HepG2 (cell line): ENCODE data around the gene RHBDF2. TPM values are rescaled to one million over a fixed set of nuclear protein-coding genes. Genes with fewer than 3 reads are reported as not detected.

ENCODE experiments used
- HMG20B ChIP-seq: conservative IDR thresholded peaks from 2 replicates; pipeline ENCODE4 v1.6.1; 2016; ENCODE audit warnings: missing genetic modification reagents, missing compliant biosample characterization
- KDM5A ChIP-seq: fragments of 200-600 bp; sonication (generic); IDR thresholded peaks from 2 replicates; pipeline ENCODE4 v1.7.0; 2018; ENCODE audit warnings: antibody characterized with exemption, mild to moderate bottlenecking, low read length, borderline replicate concordance
- NFE2L2 ChIP-seq: fragments of 150-350 bp; IDR thresholded peaks from 2 replicates; pipeline ENCODE4 v1.6.1; 2014; ENCODE audit warnings: low read length
- SP140L ChIP-seq: sonication (generic); formaldehyde crosslinking; IDR thresholded peaks from 2 replicates; pipeline ENCODE4 v1.4.0; 2020; ENCODE audit warnings: missing genetic modification reagents, borderline replicate concordance
- TMF1 ChIP-seq: sonication (generic); formaldehyde crosslinking; IDR thresholded peaks from 2 replicates; pipeline ENCODE4 v1.8.1; 2022; ENCODE audit warnings: low read depth, missing genetic modification reagents
- YY1 ChIP-seq: IDR thresholded peaks from 2 replicates; pipeline ENCODE4 v1.6.1; 2011; ENCODE audit warnings: low read length, low read depth, moderate library complexity, mild to moderate bottlenecking; ENCODE audit not compliant: insufficient read depth, insufficient replicate concordance
- ZNF205 ChIP-seq: IDR thresholded peaks from 2 replicates; pipeline ENCODE4 v1.6.1; 2018; ENCODE audit warnings: missing biosample characterization, missing genetic modification reagents
- ZNF605 ChIP-seq: sonication (generic); formaldehyde crosslinking; IDR thresholded peaks from 2 replicates; pipeline ENCODE4 v1.8.0; 2022; ENCODE audit warnings: mild to moderate bottlenecking, missing genetic modification reagents
- polyA plus RNA-seq, 8 experiments: library from polyadenylated mRNA; depleted of rRNA in 3 of 8; stranded (reverse) in 7 of 8; unstranded in 1 of 8; fragments of >200 nt; fragmentation: Illumina TruSeq in 4 of 8; extraction: Trizol in 4 of 8; gene quantifications; 2 replicates each; pipeline versions ENCODE4 v1.2.1 to v1.2.3, GENCODE V29; 2011 to 2016; ENCODE audit warnings: low read depth in 4 of 8, missing spikeins in 1 of 8, mixed read lengths in 1 of 8; ENCODE audit not compliant: insufficient read depth in 1 of 8
- total RNA-seq, 5 experiments: library from RNA; depleted of rRNA; stranded (reverse); fragments of >200 nt; fragmentation: Illumina TruSeq; extraction: Trizol; gene quantifications; 2 replicates each; pipeline ENCODE4 v1.2.3, GENCODE V29; 2016; ENCODE audit warnings: low read depth in 1 of 5
- TF ChIP-seq, protein P1 (sequence below), 2 experiments: sonication (generic) in 1 of 2; formaldehyde crosslinking in 1 of 2; IDR thresholded peaks; 2 replicates each; pipeline versions ENCODE4 v1.6.1 to v1.9.0; 2014 to 2022; ENCODE audit warnings: antibody characterized with exemption in 1 of 2, borderline replicate concordance in 1 of 2, inconsistent platforms in 1 of 2, low read depth in 1 of 2, missing genetic modification reagents in 1 of 2
- TF ChIP-seq, protein P2 (sequence below): sonication (generic); formaldehyde crosslinking; conservative IDR thresholded peaks from 2 replicates; pipeline ENCODE4 v1.4.0; 2020; ENCODE audit warnings: mild to moderate bottlenecking, missing genetic modification reagents, moderate library complexity
- TF ChIP-seq, protein P3 (sequence below), 2 experiments: sonication (generic) in 1 of 2; formaldehyde crosslinking in 1 of 2; IDR thresholded peaks; 2 replicates each; pipeline versions ENCODE4 v1.5.1 to v1.6.1; 2011 to 2020; ENCODE audit warnings: borderline replicate concordance in 1 of 2, low read depth in 1 of 2, low read length in 1 of 2, mild to moderate bottlenecking in 1 of 2, missing genetic modification reagents in 1 of 2, moderate library complexity in 1 of 2
- TF ChIP-seq, protein P4 (sequence below): sonication (generic); formaldehyde crosslinking; IDR thresholded peaks from 2 replicates; pipeline ENCODE4 v1.5.1; 2020; ENCODE audit warnings: mild to moderate bottlenecking, missing genetic modification reagents

The RHBDF2 gene
- total and polyA plus RNA-seq, 2 of the 13 experiments (the other 11 are each of a cell fraction or from before 2014, with no cell fraction given), result 7.8 to 24.2 TPM

DNA sequence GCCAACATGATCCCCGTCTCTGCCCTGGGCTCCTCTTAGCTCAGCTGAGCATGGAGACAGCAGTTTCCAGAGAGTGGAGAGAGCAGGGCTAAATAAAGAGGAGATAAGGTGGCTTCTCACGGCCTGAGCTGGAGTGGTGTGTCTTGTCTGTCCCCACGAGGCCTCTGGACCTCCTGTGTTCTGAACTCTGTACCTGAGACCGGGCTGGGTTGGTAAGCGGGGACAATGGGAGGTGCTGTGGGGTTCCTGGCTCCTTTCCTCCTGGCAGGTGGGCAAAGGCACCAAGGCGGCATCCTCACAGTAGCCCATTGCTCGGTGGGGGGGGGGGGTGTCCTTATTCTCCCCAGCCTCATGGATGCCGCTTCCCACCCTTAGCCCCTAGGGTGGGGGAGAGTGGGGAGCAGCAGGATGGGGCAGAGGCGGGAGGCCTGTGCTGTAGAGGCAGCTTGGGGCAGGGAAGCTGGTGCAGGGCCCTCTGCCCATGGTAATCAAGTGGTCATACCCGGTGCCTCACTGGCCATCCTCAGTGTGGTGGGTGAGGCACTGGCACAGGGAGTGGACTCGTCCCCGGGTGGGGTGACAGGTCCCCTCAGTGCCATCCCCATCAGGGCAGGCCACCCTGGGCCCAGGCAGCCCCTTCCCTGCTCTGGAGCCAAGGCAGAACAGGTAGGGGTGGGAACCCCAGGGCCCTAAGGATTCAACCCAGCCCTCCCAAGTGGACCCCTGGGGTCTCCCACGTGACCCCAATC lies 31.1 kb downstream of the RHBDF2 start (continued):
- TF ChIP-seq, protein P1, sequence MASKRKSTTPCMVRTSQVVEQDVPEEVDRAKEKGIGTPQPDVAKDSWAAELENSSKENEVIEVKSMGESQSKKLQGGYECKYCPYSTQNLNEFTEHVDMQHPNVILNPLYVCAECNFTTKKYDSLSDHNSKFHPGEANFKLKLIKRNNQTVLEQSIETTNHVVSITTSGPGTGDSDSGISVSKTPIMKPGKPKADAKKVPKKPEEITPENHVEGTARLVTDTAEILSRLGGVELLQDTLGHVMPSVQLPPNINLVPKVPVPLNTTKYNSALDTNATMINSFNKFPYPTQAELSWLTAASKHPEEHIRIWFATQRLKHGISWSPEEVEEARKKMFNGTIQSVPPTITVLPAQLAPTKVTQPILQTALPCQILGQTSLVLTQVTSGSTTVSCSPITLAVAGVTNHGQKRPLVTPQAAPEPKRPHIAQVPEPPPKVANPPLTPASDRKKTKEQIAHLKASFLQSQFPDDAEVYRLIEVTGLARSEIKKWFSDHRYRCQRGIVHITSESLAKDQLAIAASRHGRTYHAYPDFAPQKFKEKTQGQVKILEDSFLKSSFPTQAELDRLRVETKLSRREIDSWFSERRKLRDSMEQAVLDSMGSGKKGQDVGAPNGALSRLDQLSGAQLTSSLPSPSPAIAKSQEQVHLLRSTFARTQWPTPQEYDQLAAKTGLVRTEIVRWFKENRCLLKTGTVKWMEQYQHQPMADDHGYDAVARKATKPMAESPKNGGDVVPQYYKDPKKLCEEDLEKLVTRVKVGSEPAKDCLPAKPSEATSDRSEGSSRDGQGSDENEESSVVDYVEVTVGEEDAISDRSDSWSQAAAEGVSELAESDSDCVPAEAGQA (IDR thresholded peaks at IDR 0.05; ENCODE audit: low read depth), result no peak
- TF ChIP-seq, protein P1 (CRISPR knock-in tag; IDR thresholded peaks at IDR 0.05; ENCODE audit: borderline replicate concordance), result no peak
- TF ChIP-seq, protein P2, sequence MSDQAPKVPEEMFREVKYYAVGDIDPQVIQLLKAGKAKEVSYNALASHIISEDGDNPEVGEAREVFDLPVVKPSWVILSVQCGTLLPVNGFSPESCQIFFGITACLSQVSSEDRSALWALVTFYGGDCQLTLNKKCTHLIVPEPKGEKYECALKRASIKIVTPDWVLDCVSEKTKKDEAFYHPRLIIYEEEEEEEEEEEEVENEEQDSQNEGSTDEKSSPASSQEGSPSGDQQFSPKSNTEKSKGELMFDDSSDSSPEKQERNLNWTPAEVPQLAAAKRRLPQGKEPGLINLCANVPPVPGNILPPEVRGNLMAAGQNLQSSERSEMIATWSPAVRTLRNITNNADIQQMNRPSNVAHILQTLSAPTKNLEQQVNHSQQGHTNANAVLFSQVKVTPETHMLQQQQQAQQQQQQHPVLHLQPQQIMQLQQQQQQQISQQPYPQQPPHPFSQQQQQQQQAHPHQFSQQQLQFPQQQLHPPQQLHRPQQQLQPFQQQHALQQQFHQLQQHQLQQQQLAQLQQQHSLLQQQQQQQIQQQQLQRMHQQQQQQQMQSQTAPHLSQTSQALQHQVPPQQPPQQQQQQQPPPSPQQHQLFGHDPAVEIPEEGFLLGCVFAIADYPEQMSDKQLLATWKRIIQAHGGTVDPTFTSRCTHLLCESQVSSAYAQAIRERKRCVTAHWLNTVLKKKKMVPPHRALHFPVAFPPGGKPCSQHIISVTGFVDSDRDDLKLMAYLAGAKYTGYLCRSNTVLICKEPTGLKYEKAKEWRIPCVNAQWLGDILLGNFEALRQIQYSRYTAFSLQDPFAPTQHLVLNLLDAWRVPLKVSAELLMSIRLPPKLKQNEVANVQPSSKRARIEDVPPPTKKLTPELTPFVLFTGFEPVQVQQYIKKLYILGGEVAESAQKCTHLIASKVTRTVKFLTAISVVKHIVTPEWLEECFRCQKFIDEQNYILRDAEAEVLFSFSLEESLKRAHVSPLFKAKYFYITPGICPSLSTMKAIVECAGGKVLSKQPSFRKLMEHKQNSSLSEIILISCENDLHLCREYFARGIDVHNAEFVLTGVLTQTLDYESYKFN (CRISPR knock-in tag), result peak; percentile 35; the same call in 1 of the 2 replicates
- TF ChIP-seq ZNF605 (CRISPR knock-in tag), result 0 out of 2 replicates have a peak, but pooled peaks have one; percentile 34
- TF ChIP-seq, protein P3, sequence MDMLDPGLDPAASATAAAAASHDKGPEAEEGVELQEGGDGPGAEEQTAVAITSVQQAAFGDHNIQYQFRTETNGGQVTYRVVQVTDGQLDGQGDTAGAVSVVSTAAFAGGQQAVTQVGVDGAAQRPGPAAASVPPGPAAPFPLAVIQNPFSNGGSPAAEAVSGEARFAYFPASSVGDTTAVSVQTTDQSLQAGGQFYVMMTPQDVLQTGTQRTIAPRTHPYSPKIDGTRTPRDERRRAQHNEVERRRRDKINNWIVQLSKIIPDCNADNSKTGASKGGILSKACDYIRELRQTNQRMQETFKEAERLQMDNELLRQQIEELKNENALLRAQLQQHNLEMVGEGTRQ (IDR thresholded peaks at IDR 0.05; ENCODE audit: low read depth, low read length), result no peak
- TF ChIP-seq, protein P3 (CRISPR knock-in tag; IDR thresholded peaks at IDR 0.05; ENCODE audit: borderline replicate concordance), result no peak
- TF ChIP-seq, protein P4, sequence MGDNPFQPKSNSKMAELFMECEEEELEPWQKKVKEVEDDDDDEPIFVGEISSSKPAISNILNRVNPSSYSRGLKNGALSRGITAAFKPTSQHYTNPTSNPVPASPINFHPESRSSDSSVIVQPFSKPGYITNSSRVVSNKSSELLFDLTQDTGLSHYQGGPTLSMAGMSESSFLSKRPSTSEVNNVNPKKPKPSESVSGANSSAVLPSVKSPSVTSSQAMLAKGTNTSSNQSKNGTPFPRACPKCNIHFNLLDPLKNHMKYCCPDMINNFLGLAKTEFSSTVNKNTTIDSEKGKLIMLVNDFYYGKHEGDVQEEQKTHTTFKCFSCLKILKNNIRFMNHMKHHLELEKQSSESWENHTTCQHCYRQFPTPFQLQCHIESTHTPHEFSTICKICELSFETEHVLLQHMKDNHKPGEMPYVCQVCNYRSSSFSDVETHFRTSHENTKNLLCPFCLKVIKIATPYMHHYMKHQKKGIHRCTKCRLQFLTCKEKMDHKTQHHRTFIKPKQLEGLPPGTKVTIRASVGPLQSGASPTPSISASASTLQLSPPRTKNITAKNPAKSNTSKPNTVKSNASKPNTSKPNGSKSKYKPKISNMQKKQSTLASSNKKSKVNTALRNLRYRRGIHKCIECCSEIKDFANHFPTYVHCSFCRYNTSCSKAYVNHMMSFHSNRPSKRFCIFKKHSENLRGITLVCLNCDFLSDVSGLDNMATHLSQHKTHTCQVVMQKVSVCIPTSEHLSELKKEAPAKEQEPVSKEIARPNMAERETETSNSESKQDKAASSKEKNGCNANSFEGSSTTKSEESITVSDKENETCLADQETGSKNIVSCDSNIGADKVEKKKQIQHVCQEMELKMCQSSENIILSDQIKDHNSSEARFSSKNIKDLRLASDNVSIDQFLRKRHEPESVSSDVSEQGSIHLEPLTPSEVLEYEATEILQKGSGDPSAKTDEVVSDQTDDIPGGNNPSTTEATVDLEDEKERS (CRISPR knock-in tag), result no peak
- no peak for TF ChIP-seq HMG20B (CRISPR knock-in tag)
- no peak for TF ChIP-seq KDM5A
- TF ChIP-seq TMF1 (CRISPR knock-in tag), result no peak
- no peak for TF ChIP-seq ZNF205 (CRISPR knock-in tag)
- no peak for TF ChIP-seq YY1
- no peak for TF ChIP-seq NFE2L2
- TF ChIP-seq SP140L (CRISPR knock-in tag), result no peak
